ENCODE measurements around the gene TBC1D4. TPM values are rescaled to one million over a fixed set of nuclear protein-coding genes. Genes with fewer than 3 reads are reported as not detected.

The TBC1D4 gene
- total RNA-seq, 1 experiment from 2014 or later = 5.5 TPM

- CTCF ChIA-PET = no interaction called here
- DNase-seq (ENCODE audit: low read depth, low spot score) = no peak
- Histone ChIP-seq H3K27ac (ENCODE audit: low read length) (no peak overlapping the region), H3K36me3 (ENCODE audit: control insufficient read depth, insufficient read depth, low read length) (no peaks in the 10 kb centered on the region), H3K4me1 (ENCODE audit: control insufficient read depth, insufficient read depth, low read length) (no peaks in the 10 kb centered on the region), H3K27me3 (ENCODE audit: control insufficient read depth, insufficient read depth, low read length) (no peaks in the 10 kb centered on the region), H3K4me3 (ENCODE audit: low read depth in 2 of 2, low read length in 2 of 2) (no peak overlapping the region), H3K9me3 (ENCODE audit: control insufficient read depth, insufficient read depth, low read depth, low read length) (no peaks in the 10 kb centered on the region)
- peak; percentile 38; the same call in 1 of the 2 replicates for ATAC-seq
- POLR2A ChIA-PET = no interaction called here
- no TSS peak for BruUV-seq (replicated peaks)
- intact Hi-C loops (cut with micrococcal nuclease; ENCODE audit: unreplicated experiment) = no loop called here
- no peak for TF ChIP-seq TCF7L2 (IDR thresholded peaks at IDR 0.05; ENCODE audit: low read depth, low read length)
- in situ Hi-C loops (cut with HindIII; ENCODE audit: low pct_unique_long_range_greater_than_20kb, low sequenced_read_pairs) = no loop called here
Observed at GRCh38 chr13:75359266-75359665, 122.7 kb downstream of the TBC1D4 start.

- H3K4me3 ChIP-seq (ENCODE audit: low read depth in 2 of 2, low read length in 2 of 2) = no peak overlapping the region
- H3K4me1 ChIP-seq (ENCODE audit: control insufficient read depth, insufficient read depth, low read length) = no peaks in the 10 kb centered on the region
- H3K9me3 ChIP-seq (ENCODE audit: control insufficient read depth, insufficient read depth, low read depth, low read length) = no peaks in the 10 kb centered on the region
- no peaks in the 10 kb centered on the region for H3K27me3 ChIP-seq (ENCODE audit: control insufficient read depth, insufficient read depth, low read length)
- peak; percentile 77 for TF ChIP-seq CTCF (IDR thresholded peaks at IDR 0.05)
- TF ChIP-seq TCF7L2 (IDR thresholded peaks at IDR 0.05; ENCODE audit: low read depth, low read length) = no peak
- ChIA-PET POLR2A (no interaction called here), CTCF (no interaction called here)
- no peaks in the 10 kb centered on the region for H3K36me3 ChIP-seq (ENCODE audit: control insufficient read depth, insufficient read depth, low read length)
- in situ Hi-C loops (cut with HindIII; ENCODE audit: low pct_unique_long_range_greater_than_20kb, low sequenced_read_pairs) (no loop called here), intact Hi-C loops (cut with micrococcal nuclease; ENCODE audit: unreplicated experiment) (no loop called here)
- no peak for DNase-seq (ENCODE audit: low read depth, low spot score)
- no peak; the same call in 1 of the 2 replicates for ATAC-seq
- H3K27ac ChIP-seq (ENCODE audit: low read length) = no peak overlapping the region
- no TSS peak for BruUV-seq (replicated peaks)
Observed at GRCh38 chr13:75357576-75358289, 124.2 kb downstream of the TBC1D4 start.

DNA sequence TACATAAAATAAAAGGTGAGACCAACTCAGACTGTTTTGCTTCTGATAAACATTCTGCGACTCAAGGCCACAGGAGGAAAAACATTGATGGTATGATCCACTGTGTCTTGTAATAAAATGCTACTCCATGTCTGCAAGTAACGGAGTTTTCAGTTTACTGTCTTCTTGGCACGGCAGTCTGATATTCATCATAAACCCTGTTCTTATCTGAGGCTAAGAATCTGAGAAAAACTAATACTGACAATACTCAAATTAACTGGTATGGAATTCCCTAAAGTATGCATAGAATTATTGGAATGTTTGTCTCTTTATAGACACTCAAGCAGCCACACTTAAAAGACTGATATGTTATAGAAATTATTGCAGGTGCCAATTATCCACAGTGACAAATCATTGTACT is 125.5 kb downstream of the TBC1D4 start:
- ChIA-PET POLR2A (no interaction called here), CTCF (no interaction called here)
- Histone ChIP-seq H3K4me1 (ENCODE audit: control insufficient read depth, insufficient read depth, low read length) (no peaks in the 10 kb centered on the region), H3K27me3 (ENCODE audit: control insufficient read depth, insufficient read depth, low read length) (no peaks in the 10 kb centered on the region), H3K9me3 (ENCODE audit: control insufficient read depth, insufficient read depth, low read depth, low read length) (no peaks in the 10 kb centered on the region), H3K27ac (ENCODE audit: low read length) (no peak overlapping the region), H3K36me3 (ENCODE audit: control insufficient read depth, insufficient read depth, low read length) (no peaks in the 10 kb centered on the region), H3K4me3 (ENCODE audit: low read depth in 2 of 2, low read length in 2 of 2) (no peak overlapping the region)
- intact Hi-C loops (cut with micrococcal nuclease; ENCODE audit: unreplicated experiment) (no loop called here), in situ Hi-C loops (cut with HindIII; ENCODE audit: low pct_unique_long_range_greater_than_20kb, low sequenced_read_pairs) (no loop called here)
- BruUV-seq (replicated peaks) = no TSS peak
- TF ChIP-seq TCF7L2 (IDR thresholded peaks at IDR 0.05; ENCODE audit: low read depth, low read length) (no peak), REST (IDR thresholded peaks at IDR 0.05; ENCODE audit: insufficient read depth in 1 of 2, low read depth in 2 of 2, low read length in 1 of 2) (no peak), SIN3A (IDR thresholded peaks at IDR 0.05; ENCODE audit: borderline replicate concordance, insufficient read depth, low read depth, low read length) (no peak), POLR2AphosphoS5 (IDR thresholded peaks at IDR 0.05; ENCODE audit: low read depth, low read length) (no peak), CTCF (IDR thresholded peaks at IDR 0.05) (no peak)
- ATAC-seq = no peak
- no peak for DNase-seq (ENCODE audit: low read depth, low spot score)

Measured in Panc1 (cell line).